Effector memory CD8-positive, alpha-beta T cell (primary cell): ENCODE results near the gene EVL.
A peak's percentile ranks its signal among the peaks of the same experiment; 100 is the strongest.

Experiments used
- ATAC-seq: fragments of 150-1000 bp; cut with Tn5 transposase; replicated peaks from 2 replicates; pipeline ENCODE4 v1.10.0; 2021; ENCODE audit warnings: mild to moderate bottlenecking, moderate library complexity
- DNase-seq, 3 experiments: peaks; one replicate each; pipeline ENCODE4 v3.0.0; 2021
- H3K27ac Mint-ChIP-seq, 2 donors: one replicate each; pipeline ENCODE4 v1.8.0; 2022; ENCODE audit warnings: mild to moderate bottlenecking in 2 of 2, mixed read lengths in 2 of 2, moderate library complexity in 2 of 2
- H3K27me3 Mint-ChIP-seq, 2 donors: one replicate each; pipeline ENCODE4 v1.8.0; 2022; ENCODE audit warnings: mixed read lengths in 2 of 2
- H3K36me3 Mint-ChIP-seq: one replicate; pipeline ENCODE4 v1.8.0; 2022; ENCODE audit warnings: mild to moderate bottlenecking, moderate library complexity, mixed read lengths; ENCODE audit not compliant: insufficient read depth
- H3K4me1 Mint-ChIP-seq, 2 donors: one replicate each; pipeline ENCODE4 v1.8.0; 2022; ENCODE audit warnings: low read depth in 2 of 2, mixed read lengths in 2 of 2
- H3K4me3 Mint-ChIP-seq, 2 donors: one replicate each; pipeline ENCODE4 v1.8.0; 2022; ENCODE audit warnings: mild to moderate bottlenecking in 2 of 2, mixed read lengths in 2 of 2, moderate library complexity in 2 of 2
- H3K9me3 Mint-ChIP-seq, 2 donors: one replicate each; pipeline ENCODE4 v1.8.0; 2022; ENCODE audit warnings: mixed read lengths in 2 of 2

The EVL gene

DNA sequence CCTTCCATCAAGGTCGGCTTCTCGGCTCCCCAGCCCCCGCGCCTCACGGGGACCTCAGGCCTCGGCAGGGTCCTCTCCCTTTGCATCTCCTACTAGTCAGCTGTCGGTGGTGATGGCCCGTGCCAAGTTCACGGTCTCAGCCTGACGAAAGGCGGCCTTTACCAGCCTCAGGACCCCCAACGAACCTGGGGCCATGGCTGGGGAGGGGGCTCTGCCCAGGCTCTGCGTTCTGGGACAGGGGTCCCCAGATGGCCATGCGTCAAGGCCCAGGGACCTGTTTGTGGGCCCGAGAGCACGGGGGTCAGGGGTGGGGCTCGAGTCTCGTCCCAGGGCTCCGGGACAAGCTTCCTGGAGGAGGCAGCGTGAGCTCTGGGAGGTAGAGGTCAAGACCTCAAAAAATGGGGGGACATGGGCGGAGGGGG is 127.0 kb downstream of the EVL start:
- Mint-ChIP-seq H3K27ac (peak overlapping the region; percentile 15 to 91), H3K4me1 (peaks cover 7 to 12% of the 10 kb centered on the region in 2 donors), H3K36me3 (no peaks in the 10 kb centered on the region), H3K27me3 (no peaks in the 10 kb centered on the region), H3K4me3 (peak overlapping the region; percentile 72 to 80), H3K9me3 (no peaks in the 10 kb centered on the region)
- ATAC-seq = no peak
- DNase-seq = no peak

DNA sequence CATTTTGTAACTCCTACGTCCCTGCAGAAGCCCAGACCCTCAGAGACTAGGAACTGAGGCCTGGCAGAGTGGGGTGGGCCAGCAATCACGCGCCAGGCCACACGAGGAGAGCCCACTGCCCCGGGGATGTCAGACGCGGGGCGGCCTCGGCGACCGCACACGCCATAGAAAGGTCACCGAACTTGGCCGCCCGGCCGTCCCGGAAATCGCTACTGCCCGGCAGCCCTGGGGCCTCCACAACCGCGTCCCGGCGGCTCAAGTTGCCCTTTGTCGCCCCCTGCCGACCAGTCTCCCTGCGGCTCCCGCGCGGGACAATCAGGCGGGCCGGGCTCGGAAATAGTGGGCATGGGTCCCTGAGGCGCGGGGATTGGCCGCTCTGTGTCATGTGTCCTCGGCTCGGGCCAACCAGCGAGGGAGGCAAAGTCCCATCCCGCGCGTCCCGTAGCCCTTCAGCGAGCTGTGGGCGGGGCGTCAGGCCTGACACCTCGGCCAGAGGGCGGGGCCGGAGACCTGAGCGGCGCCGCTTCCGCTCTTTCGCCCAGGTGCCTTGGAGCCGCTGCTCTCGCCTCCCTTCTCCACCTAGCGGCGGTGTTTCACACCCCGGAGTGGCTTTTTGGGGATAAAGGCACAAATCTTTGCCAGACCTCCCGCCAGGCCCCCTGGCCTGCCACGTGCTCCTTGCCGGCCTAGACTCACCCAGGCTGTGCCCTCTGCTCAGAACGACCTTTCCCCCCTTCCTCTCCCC is 127.6 kb downstream of the EVL start:
- H3K4me3 Mint-ChIP-seq = peak overlapping the region; percentile 72 to 80
- H3K36me3 Mint-ChIP-seq = no peaks in the 10 kb centered on the region
- H3K9me3 Mint-ChIP-seq = no peaks in the 10 kb centered on the region
- H3K27ac Mint-ChIP-seq = peak overlapping the region; percentile 81 to 91
- H3K4me1 Mint-ChIP-seq = peaks cover 7 to 12% of the 10 kb centered on the region in 2 donors
- DNase-seq (peak; percentile 98 to 99 (median 99)), ATAC-seq (peak; percentile 98)
- H3K27me3 Mint-ChIP-seq = no peaks in the 10 kb centered on the region
